MM.1S (cell line): ENCODE data around the gene CYSRT1.

Source experiments
- CTCF ChIP-seq: fragments of 300-600 bp; sonication (generic); IDR thresholded peaks from 2 replicates; pipeline ENCODE4 v1.5.1; 2016; ENCODE audit warnings: antibody characterized with exemption, low read length, mixed read lengths
- EZH2 ChIP-seq: fragments of 300-600 bp; sonication (generic); optimal IDR thresholded peaks from 2 replicates; pipeline ENCODE3; 2017; ENCODE audit warnings: low read depth, mild to moderate bottlenecking, antibody characterized with exemption, low read length, mixed read lengths
- EZH2phosphoT487 ChIP-seq: fragments of 300-600 bp; sonication (generic); IDR thresholded peaks from 2 replicates; pipeline ENCODE4 v1.6.1; 2018; ENCODE audit warnings: antibody characterized with exemption, low read length

- TF ChIP-seq CTCF (no peak), EZH2 (no peak), EZH2phosphoT487 (no peak)
Observed at GRCh38 chr9:137218754-137219271, 6.2 kb upstream of the CYSRT1 start.
